Spleen (tissue), 11 donors: ENCODE results near the gene GMCL1. TPM values are rescaled to one million over a fixed set of nuclear protein-coding genes. Genes with fewer than 3 reads are reported as not detected.

ENCODE experiments used
- DNase-seq: peaks from one replicate; pipeline ENCODE4 v3.0.0-alpha.2; 2020
- H3K27ac ChIP-seq, 8 donors: fragments of 200-600 bp; sonication (generic) in 7 of 8; 1 replicate in 4 of 8; 2 replicates in 4 of 8; pipeline versions ENCODE4 v1.5.0 to v1.8.0; 2016 to 2021; ENCODE audit warnings: inconsistent platforms in 4 of 8, mild to moderate bottlenecking in 4 of 8, moderate library complexity in 1 of 8
- H3K27me3 ChIP-seq, 7 donors: fragments of 200-600 bp; sonication (generic) in 6 of 7; replicated peaks in 1 of 7; 1 replicate in 4 of 7; 2 replicates in 3 of 7; pipeline versions ENCODE4 v1.5.0 to v1.8.0; 2016 to 2021; ENCODE audit warnings: inconsistent platforms in 3 of 7, mild to moderate bottlenecking in 1 of 7
- H3K36me3 ChIP-seq, 6 donors: fragments of 200-600 bp; sonication (generic) in 5 of 6; 1 replicate in 4 of 6; 2 replicates in 2 of 6; pipeline versions ENCODE4 v1.5.0 to v1.8.0; 2016 to 2021; ENCODE audit warnings: inconsistent platforms in 2 of 6
- H3K4me1 ChIP-seq, 6 donors: fragments of 200-600 bp; sonication (generic) in 5 of 6; 1 replicate in 3 of 6; 2 replicates in 3 of 6; pipeline versions ENCODE4 v1.5.0 to v1.8.0; 2016 to 2021; ENCODE audit warnings: inconsistent platforms in 3 of 6
- H3K4me3 ChIP-seq, 8 donors: fragments of 200-600 bp; sonication (generic) in 7 of 8; 1 replicate in 4 of 8; 2 replicates in 4 of 8; pipeline versions ENCODE4 v1.5.0 to v1.8.0; 2016 to 2021; ENCODE audit warnings: inconsistent platforms in 4 of 8, mild to moderate bottlenecking in 4 of 8, moderate library complexity in 2 of 8
- H3K9me3 ChIP-seq, 8 donors: fragments of 200-600 bp; sonication (generic) in 7 of 8; 1 replicate in 4 of 8; 2 replicates in 4 of 8; pipeline versions ENCODE4 v1.5.0 to v1.8.0; 2016 to 2021; ENCODE audit warnings: inconsistent platforms in 4 of 8
- CTCF ChIP-seq, 11 experiments: fragments of 200-600 bp in 7 of 11; fragments of 450-650 bp in 4 of 11; sonication (generic) in 4 of 11; IDR thresholded peaks in 8 of 11; conservative IDR thresholded peaks in 3 of 11; 1 replicate in 7 of 11; 2 replicates in 4 of 11; pipeline versions ENCODE4 v1.4.0 to v1.8.0; 2016 to 2021; ENCODE audit warnings: antibody characterized with exemption in 11 of 11, inconsistent platforms in 4 of 11, mild to moderate bottlenecking in 1 of 11
- POLR2A ChIP-seq, 3 donors: fragments of 450-650 bp; IDR thresholded peaks; one replicate each; pipeline ENCODE4 v1.5.1; 2017; ENCODE audit warnings: antibody characterized with exemption in 3 of 3, mild to moderate bottlenecking in 1 of 3
- POLR2AphosphoS5 ChIP-seq, 3 donors: sonication (generic); formaldehyde crosslinking; IDR thresholded peaks; one replicate each; pipeline ENCODE4 v1.5.1; 2017; ENCODE audit warnings: antibody characterized with exemption in 3 of 3
- WGBS, 5 donors: extraction: QIAGEN DNeasy Blood & Tissue Kit in 3 of 5; methylation state at CpG; one replicate each; pipeline versions ENCODE4 v1.1.5 to v1.1.7; 2013 to 2018; 5-methylcytosine and 5-hydroxymethylcytosine counted together
- intact Hi-C: fragments of 100-400 bp; cut with DNase I; formaldehyde crosslinking; loops from one replicate; pipeline ENCODE4 v1.15.0; 2023; ENCODE audit warnings: low total_unique reads
- polyA plus RNA-seq, 3 donors: library from polyadenylated mRNA; stranded (reverse); fragments of 200-250 nt; gene quantifications; one replicate each; pipeline ENCODE4 v1.2.1, GENCODE V29; 2013
- total RNA-seq, 7 donors: library from RNA; depleted of rRNA in 3 of 7; stranded (reverse); fragments of >200 nt in 3 of 7; fragmentation: NEBNext Ultra II Directional in 4 of 7; extraction: Animal tissue kit (Norgen Biotek cat#: 25700) in 4 of 7; gene quantifications; one replicate each; pipeline versions ENCODE4 v1.1.0 to v1.2.1, GENCODE V29; 2016 to 2021
- donor health status: healthy with polysubstance abuse.
- donor health status: DM: no; HTN: no; CAD: no; lungs with moderate emphysema.
- donor health status: DM: no; HTN: no; CAD: no.
- donor health status: Bipolar disorder and iron deficiency.
- donor health status: healthy.
- donor health status: DM: no; HTN: no; CAD: no.
- donor health status: DM: yes; HTN: yes; CAD: no.

The GMCL1 gene
- total and polyA plus RNA-seq, 10 donors = 5.3 to 24.1 (median 15.9) TPM

GRCh38 chr2:69835666-69836065, 6.2 kb downstream of the GMCL1 start:
- TF ChIP-seq POLR2A (IDR thresholded peaks at IDR 0.05) (no peak), CTCF (IDR thresholded peaks at IDR 0.05 in 8 of 11, conservative IDR thresholded peaks at IDR 0.05 in 3 of 11) (no peak), POLR2AphosphoS5 (IDR thresholded peaks at IDR 0.05) (no peak)

GRCh38 chr2:69836316-69836715, 6.9 kb downstream of the GMCL1 start:
- TF ChIP-seq CTCF (IDR thresholded peaks at IDR 0.05 in 8 of 11, conservative IDR thresholded peaks at IDR 0.05 in 3 of 11) (no peak), POLR2A (IDR thresholded peaks at IDR 0.05) (no peak), POLR2AphosphoS5 (IDR thresholded peaks at IDR 0.05) (no peak)
- whole genome bisulfite sequencing, 5 donors = 61 to 71% (median 67%) methylated on average over 5 of the region's 5 CpGs
- Histone ChIP-seq H3K36me3 (peaks cover 0 to 43% (median 23%) of the 10 kb centered on the region in 6 donors), H3K27ac (no peak overlapping the region), H3K27me3 (no peaks in the 10 kb centered on the region), H3K9me3 (no peaks in the 10 kb centered on the region), H3K4me3 (no peak overlapping the region), H3K4me1 (peaks cover 4 to 60% (median 28%) of the 10 kb centered on the region in 6 donors)
- DNase-seq = no peak
- intact Hi-C loops = no loop called here

More at GRCh38 chr2:69835666-69836065, 6.2 kb downstream of the GMCL1 start:
- H3K36me3 ChIP-seq = peaks cover 0 to 37% (median 20%) of the 10 kb centered on the region in 6 donors
- H3K4me3 ChIP-seq = no peak overlapping the region
- H3K27ac ChIP-seq = no peak overlapping the region
- intact Hi-C loops = no loop called here
- H3K9me3 ChIP-seq = no peaks in the 10 kb centered on the region
- DNase-seq = no peak
- 86 to 92% (median 91%) methylated on average over 2 of the region's 2 CpGs for whole genome bisulfite sequencing, 5 donors
- no peaks in the 10 kb centered on the region for H3K27me3 ChIP-seq
- H3K4me1 ChIP-seq = peaks cover 11 to 66% (median 34%) of the 10 kb centered on the region in 6 donors

DNA sequence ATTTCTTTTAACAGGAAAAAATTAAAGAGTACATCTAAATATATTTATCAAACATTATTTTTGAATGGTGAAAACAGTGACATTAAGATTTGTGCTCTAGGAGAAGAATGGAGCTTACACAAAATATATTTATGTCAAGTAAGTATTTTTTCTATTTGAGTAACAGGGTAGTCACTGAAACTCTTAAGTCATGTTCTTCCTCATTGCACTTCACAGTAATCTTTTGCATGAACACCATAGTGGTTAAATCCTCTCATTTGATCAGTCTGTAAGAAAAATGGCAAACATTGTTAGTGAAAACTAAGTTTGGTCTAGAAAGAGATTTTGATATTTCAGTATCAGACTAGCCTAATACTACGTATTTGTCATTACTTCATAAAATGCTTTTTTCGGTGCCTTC, 8.1 kb downstream of the GMCL1 start:
- TF ChIP-seq CTCF (IDR thresholded peaks at IDR 0.05 in 8 of 11, conservative IDR thresholded peaks at IDR 0.05 in 3 of 11) = no peak
- no peak for TF ChIP-seq POLR2AphosphoS5 (IDR thresholded peaks at IDR 0.05)
- no peak for TF ChIP-seq POLR2A (IDR thresholded peaks at IDR 0.05)
- H3K27ac ChIP-seq = no peak overlapping the region
- H3K36me3 ChIP-seq = peaks cover 0 to 52% (median 26%) of the 10 kb centered on the region in 6 donors
- DNase-seq = no peak
- 89 to 96% (median 95%) methylated on average over 2 of the region's 2 CpGs for WGBS, 5 donors
- H3K27me3 ChIP-seq = no peaks in the 10 kb centered on the region
- intact Hi-C loops = no loop called here
- no peak overlapping the region for H3K4me3 ChIP-seq
- H3K4me1 ChIP-seq = peaks cover 0 to 47% (median 15%) of the 10 kb centered on the region in 6 donors
- H3K9me3 ChIP-seq = no peaks in the 10 kb centered on the region

DNA sequence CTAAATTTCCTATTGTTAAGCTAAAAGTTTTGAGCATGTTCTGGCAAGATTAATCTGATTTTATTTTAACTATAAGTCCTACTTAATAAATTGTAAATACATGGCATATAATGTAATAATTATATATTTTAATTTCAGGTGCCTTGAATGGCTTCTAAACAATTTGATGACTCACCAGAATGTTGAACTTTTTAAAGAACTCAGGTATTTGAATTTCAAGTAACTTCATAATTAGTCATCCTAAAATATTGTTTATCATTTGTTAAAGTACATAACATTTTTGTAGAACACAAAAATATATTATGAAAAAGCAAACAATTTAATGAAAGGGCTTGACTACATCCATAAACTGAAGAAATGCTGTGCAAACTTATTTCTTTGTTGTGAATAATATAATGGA, 14.5 kb downstream of the GMCL1 start:
- no peaks in the 10 kb centered on the region for H3K9me3 ChIP-seq
- H3K36me3 ChIP-seq = peaks cover 0 to 93% (median 60%) of the 10 kb centered on the region in 6 donors
- no peak overlapping the region for H3K4me3 ChIP-seq
- intact Hi-C loops = no loop called here
- no peak for DNase-seq
- H3K27ac ChIP-seq = no peak overlapping the region
- no peaks in the 10 kb centered on the region for H3K27me3 ChIP-seq
- no peak for TF ChIP-seq POLR2AphosphoS5 (IDR thresholded peaks at IDR 0.05)
- no peaks in the 10 kb centered on the region for H3K4me1 ChIP-seq

- no peak overlapping the region for H3K27ac ChIP-seq
- intact Hi-C loops = no loop called here
- no peaks in the 10 kb centered on the region for H3K4me1 ChIP-seq
- H3K27me3 ChIP-seq = no peaks in the 10 kb centered on the region
- no peak for DNase-seq
- peaks cover 0 to 93% (median 59%) of the 10 kb centered on the region in 6 donors for H3K36me3 ChIP-seq
- no peak overlapping the region for H3K4me3 ChIP-seq
- 92 to 100% (median 97%) methylated on average over 3 of the region's 3 CpGs for WGBS, 5 donors
- no peak for TF ChIP-seq POLR2A (IDR thresholded peaks at IDR 0.05)
- TF ChIP-seq POLR2AphosphoS5 (IDR thresholded peaks at IDR 0.05) = no peak
- no peak for TF ChIP-seq CTCF (IDR thresholded peaks at IDR 0.05 in 8 of 11, conservative IDR thresholded peaks at IDR 0.05 in 3 of 11)
- H3K9me3 ChIP-seq = no peaks in the 10 kb centered on the region
These were observed 15.1 kb downstream of the GMCL1 start for GRCh38 chr2:69844560-69844959.
